ENCODE measurements around the gene PCGF1. TPM values are rescaled to one million over a fixed set of nuclear protein-coding genes. Genes with fewer than 3 reads are reported as not detected.
A peak's percentile ranks its signal among the peaks of the same experiment; 100 is the strongest.

PCGF1 gene
- total and polyA plus RNA-seq, 2 of the 4 experiments (the other 2 are of a cell fraction), result 23.4 to 31.4 TPM

DNA sequence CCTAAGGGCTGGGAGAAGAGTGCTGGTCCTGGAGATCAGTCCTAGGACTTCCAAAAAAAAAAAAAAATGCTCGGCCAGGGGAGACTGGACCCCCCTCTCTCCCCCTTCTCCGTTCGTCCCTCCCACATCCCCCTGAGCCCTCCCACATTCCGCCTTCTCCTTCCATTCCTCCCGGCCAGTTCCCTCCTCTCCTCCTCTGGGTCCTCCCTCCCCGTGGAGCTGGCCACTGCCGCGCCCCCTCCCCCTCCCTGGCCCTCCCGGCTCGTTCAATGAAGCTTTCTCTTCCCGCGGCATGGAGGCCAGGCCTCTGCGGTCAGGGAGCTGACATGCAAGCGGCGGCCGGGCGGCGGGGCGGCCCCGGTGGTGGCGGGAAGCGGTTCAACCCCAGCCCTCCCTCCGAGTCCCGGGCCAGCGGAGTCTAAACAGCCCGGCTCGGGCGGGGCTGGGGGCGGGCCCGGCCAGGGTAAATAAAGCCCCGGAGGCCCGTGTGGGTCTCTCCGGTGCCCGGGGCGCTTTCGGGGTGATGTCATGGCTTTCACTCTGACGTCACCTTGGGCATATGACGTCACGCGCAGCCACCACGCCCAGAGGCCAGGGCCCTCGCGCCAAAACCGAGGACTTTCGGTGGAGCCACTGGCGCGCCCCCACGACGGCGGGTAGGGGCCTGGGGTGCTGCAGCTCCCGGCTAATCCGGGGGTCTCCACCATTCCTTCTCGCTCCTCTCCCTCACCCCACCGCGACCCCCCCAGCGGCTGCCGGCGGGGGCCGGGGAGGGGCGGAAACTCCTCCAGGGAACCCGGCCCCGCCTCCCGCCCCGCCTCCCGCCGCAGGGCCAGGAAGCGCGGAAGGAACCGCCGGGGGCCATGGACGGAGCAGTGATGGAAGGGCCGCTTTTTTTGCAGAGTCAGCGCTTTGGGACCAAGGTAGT is 46.7 kb upstream of the PCGF1 start, which contains the start of the genes DOK1 and LOXL3:
Gene DOK1 (plus strand): TSS at position 829 of the 928 bp plus-strand sequence. CDS start 35 bp downstream, at position 864.
Gene LOXL3 (minus strand): TSS at position 51 of the 928 bp plus-strand sequence. CDS start 1,308 bp downstream, outside the sequence.
- Histone ChIP-seq H2AK5ac (ENCODE audit: low read depth, low read length) (peak within 1 kb of the TSS; percentile 90), H4K8ac (ENCODE audit: low read depth in 2 of 2, low read length in 2 of 2) (peak within 1 kb of the TSS; percentile 79 to 94), H3K9me1 (ENCODE audit: insufficient read depth, low read length) (peaks cover 16% of the 10 kb centered on the region; the same call in 1 of the 2 replicates), H3K56ac (ENCODE audit: extremely low read depth, insufficient read depth, low read length) (peak within 1 kb of the TSS; percentile 66), H2BK20ac (ENCODE audit: low read depth, low read length) (peak within 1 kb of the TSS; percentile 58), H3K27ac (ENCODE audit: insufficient read depth, low read length) (peak within 1 kb of the TSS; percentile 91), H3K23ac (ENCODE audit: low read depth, low read length) (peak within 1 kb of the TSS; percentile 94), H3K36me3 (ENCODE audit: control insufficient read depth, insufficient read depth, low read length) (peaks cover 28% of the 10 kb centered on the region), H4K91ac (ENCODE audit: insufficient read depth, low read depth, low read length) (peak within 1 kb of the TSS; percentile 98), H2AFZ (replicated peaks; ENCODE audit: low read length, poor library complexity) (peak within 1 kb of the TSS; percentile 98), H3K9me3 (ENCODE audit: control insufficient read depth, insufficient read depth, low read length) (no peaks in the 10 kb centered on the region), H3K4me1 (ENCODE audit: control insufficient read depth, insufficient read depth, low read length) (peaks cover 22% of the 10 kb centered on the region), H4K5ac (ENCODE audit: low read depth, low read length) (peak within 1 kb of the TSS; percentile 97), H3K18ac (ENCODE audit: low read depth, low read length) (peak within 1 kb of the TSS; percentile 77), H3K4ac (ENCODE audit: low read depth, low read length) (peak within 1 kb of the TSS; percentile 98), H3K14ac (replicated peaks; ENCODE audit: low read depth, low read length) (peak within 1 kb of the TSS; percentile 98), H3K9ac (ENCODE audit: low read depth, low read length) (peak within 1 kb of the TSS; percentile 90), H3K4me3 (ENCODE audit: insufficient read depth, low read depth, low read length) (peak within 1 kb of the TSS; percentile 78), H2AK9ac (replicated peaks; ENCODE audit: low read depth, low read length, poor library complexity) (peak within 1 kb of the TSS; percentile 97), H2BK15ac (ENCODE audit: low read depth, low read length) (peak within 1 kb of the TSS; percentile 81; the same call in 2 of the 3 replicates), H3K27me3 (ENCODE audit: control insufficient read depth, insufficient read depth, low read length) (no peaks in the 10 kb centered on the region), H3K79me1 (ENCODE audit: low read depth in 1 of 2, low read length in 2 of 2) (peaks cover 20 to 68% of the 10 kb centered on the region in 2 experiments), H4K20me1 (ENCODE audit: insufficient read depth, low read length) (no peaks in the 10 kb centered on the region; the same call in 1 of the 2 replicates), H3K4me2 (ENCODE audit: low read depth, low read length) (peak within 1 kb of the TSS; percentile 88), H2BK120ac (ENCODE audit: low read depth, low read length) (peak within 1 kb of the TSS; percentile 90), H2BK5ac (ENCODE audit: low read depth, low read length, poor library complexity, severe bottlenecking) (peak within 1 kb of the TSS; percentile 87)
- no TSS peak for BruUV-seq (replicated peaks)
- peak; percentile 99 for TF ChIP-seq MAFK (IDR thresholded peaks at IDR 0.05; ENCODE audit: low read depth, low read length)
- TF ChIP-seq NFE2L2 (IDR thresholded peaks at IDR 0.05; ENCODE audit: low read depth, low read length), result no peak
- TF ChIP-seq, protein P1, sequence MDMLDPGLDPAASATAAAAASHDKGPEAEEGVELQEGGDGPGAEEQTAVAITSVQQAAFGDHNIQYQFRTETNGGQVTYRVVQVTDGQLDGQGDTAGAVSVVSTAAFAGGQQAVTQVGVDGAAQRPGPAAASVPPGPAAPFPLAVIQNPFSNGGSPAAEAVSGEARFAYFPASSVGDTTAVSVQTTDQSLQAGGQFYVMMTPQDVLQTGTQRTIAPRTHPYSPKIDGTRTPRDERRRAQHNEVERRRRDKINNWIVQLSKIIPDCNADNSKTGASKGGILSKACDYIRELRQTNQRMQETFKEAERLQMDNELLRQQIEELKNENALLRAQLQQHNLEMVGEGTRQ (IDR thresholded peaks at IDR 0.05; ENCODE audit: low read depth, low read length), result no peak
- TF ChIP-seq POLR2A (IDR thresholded peaks at IDR 0.05; ENCODE audit: low read depth, low read length), result peak; percentile 30; the same call in 1 of the 2 replicates
- no peak for TF ChIP-seq RAD21 (IDR thresholded peaks at IDR 0.05; ENCODE audit: low read length)
- TF ChIP-seq RFX5 (IDR thresholded peaks at IDR 0.05; ENCODE audit: low read depth, low read length), result no peak
- TF ChIP-seq, protein P2, sequence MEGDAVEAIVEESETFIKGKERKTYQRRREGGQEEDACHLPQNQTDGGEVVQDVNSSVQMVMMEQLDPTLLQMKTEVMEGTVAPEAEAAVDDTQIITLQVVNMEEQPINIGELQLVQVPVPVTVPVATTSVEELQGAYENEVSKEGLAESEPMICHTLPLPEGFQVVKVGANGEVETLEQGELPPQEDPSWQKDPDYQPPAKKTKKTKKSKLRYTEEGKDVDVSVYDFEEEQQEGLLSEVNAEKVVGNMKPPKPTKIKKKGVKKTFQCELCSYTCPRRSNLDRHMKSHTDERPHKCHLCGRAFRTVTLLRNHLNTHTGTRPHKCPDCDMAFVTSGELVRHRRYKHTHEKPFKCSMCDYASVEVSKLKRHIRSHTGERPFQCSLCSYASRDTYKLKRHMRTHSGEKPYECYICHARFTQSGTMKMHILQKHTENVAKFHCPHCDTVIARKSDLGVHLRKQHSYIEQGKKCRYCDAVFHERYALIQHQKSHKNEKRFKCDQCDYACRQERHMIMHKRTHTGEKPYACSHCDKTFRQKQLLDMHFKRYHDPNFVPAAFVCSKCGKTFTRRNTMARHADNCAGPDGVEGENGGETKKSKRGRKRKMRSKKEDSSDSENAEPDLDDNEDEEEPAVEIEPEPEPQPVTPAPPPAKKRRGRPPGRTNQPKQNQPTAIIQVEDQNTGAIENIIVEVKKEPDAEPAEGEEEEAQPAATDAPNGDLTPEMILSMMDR (conservative IDR thresholded peaks at IDR 0.05; ENCODE audit: low read depth, low read length), result no peak
- TF ChIP-seq CHD1 (IDR thresholded peaks at IDR 0.05; ENCODE audit: low read depth, low read length), result no peak; the same call in 1 of the 2 replicates
- TF ChIP-seq MXI1 (IDR thresholded peaks at IDR 0.05; ENCODE audit: borderline replicate concordance, low read depth, low read length), result no peak; the same call in 1 of the 2 replicates
- peak; percentile 91 for TF ChIP-seq MAZ (IDR thresholded peaks at IDR 0.05; ENCODE audit: borderline replicate concordance, low read depth, low read length)
- TF ChIP-seq, protein P3, sequence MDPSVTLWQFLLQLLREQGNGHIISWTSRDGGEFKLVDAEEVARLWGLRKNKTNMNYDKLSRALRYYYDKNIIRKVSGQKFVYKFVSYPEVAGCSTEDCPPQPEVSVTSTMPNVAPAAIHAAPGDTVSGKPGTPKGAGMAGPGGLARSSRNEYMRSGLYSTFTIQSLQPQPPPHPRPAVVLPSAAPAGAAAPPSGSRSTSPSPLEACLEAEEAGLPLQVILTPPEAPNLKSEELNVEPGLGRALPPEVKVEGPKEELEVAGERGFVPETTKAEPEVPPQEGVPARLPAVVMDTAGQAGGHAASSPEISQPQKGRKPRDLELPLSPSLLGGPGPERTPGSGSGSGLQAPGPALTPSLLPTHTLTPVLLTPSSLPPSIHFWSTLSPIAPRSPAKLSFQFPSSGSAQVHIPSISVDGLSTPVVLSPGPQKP (IDR thresholded peaks at IDR 0.05; ENCODE audit: borderline replicate concordance, low read depth, low read length), result no peak
- no peak for TF ChIP-seq CEBPB (IDR thresholded peaks at IDR 0.05; ENCODE audit: low read depth, low read length)
- CTCF ChIA-PET, result no interaction called here
- intact Hi-C loops (cut with micrococcal nuclease), result loop anchor here (1.0 to 2.0 kb wide), 2 partner anchors 33 to 47 kb away; partner anchors contain the start of gene PCGF1
- dilution Hi-C loops (cut with HindIII; ENCODE audit: low sequenced_read_pairs, unreplicated experiment), result no loop called here
- ATAC-seq (ENCODE audit: low read depth) (peak; percentile 85), DNase-seq (peak; percentile 88)
- POLR2A ChIA-PET (ENCODE audit: unreplicated experiment), result interaction anchor here (0.6 to 1.5 kb wide), 2 partner anchors 13 to 30 kb away, joined by 3 to 19 read pairs; no protein-coding TSS in a partner anchor
- WGBS, 2 experiments (ENCODE audit: extremely low coverage in 2 of 2, insufficient read length in 1 of 2), result 1% methylated on average over 14 of the region's 73 CpGs; no CpG with 5 or more reads in 1 of the 2 experiments
- in situ Hi-C loops (cut with MboI; ENCODE audit: low sequenced_read_pairs), result no loop called here
